HCT116 (cell line): ENCODE measurements around the gene IQGAP2. TPM values are rescaled to one million over a fixed set of nuclear protein-coding genes. Genes with fewer than 3 reads are reported as not detected.

Experiments
- ATAC-seq: fragments of 200-7000 bp; cut with Tn5 transposase; 2 replicates; pipeline ENCODE4 v1.9.1; 2020; ENCODE audit warnings: mild to moderate bottlenecking, moderate library complexity
- BruUV-seq: library from RNA; stranded (reverse); fragments of 400-500 nt; replicated peaks from 2 replicates; lab custom pipeline; 2021; lab: Mats Ljungman, UMichigan
- CTCF ChIA-PET: fragments of 300-600 bp; sonication (Branson Sonifier 250); formaldehyde crosslinking; loops from one replicate; lab custom pipeline; 2021; ENCODE audit warnings: antibody characterized with exemption; lab: Charles Lee
- POLR2A ChIA-PET: fragments of 300-600, 350-600 bp; sonication (Branson Sonifier 250); formaldehyde crosslinking; loops from one replicate; lab custom pipeline; 2021; ENCODE audit warnings: antibody characterized with exemption; lab: Charles Lee
- RAD21 ChIA-PET, 2 experiments: fragments of 300-600 bp; sonication (Branson Sonifier 250); formaldehyde crosslinking; loops; one replicate each; lab custom pipeline; 2023; ENCODE audit warnings: low total read pairs in 2 of 2; ENCODE audit not compliant: uncharacterized antibody in 2 of 2, unreplicated experiment in 2 of 2, low non-redundant PET in 1 of 2; lab: Charles Lee
- DNase-seq: peaks from one replicate; pipeline ENCODE4 v3.0.0-alpha.2; 2010; ENCODE audit warnings: low read depth, low spot score
- H2AFZ ChIP-seq: fragments of 200-600 bp; shearing (Covaris generic), sonication (generic); 2 replicates; pipeline ENCODE4 v1.6.1; 2017; ENCODE audit warnings: low read depth, mixed run types, mixed read lengths, antibody characterized with exemption, low read length; ENCODE audit not compliant: poor library complexity, severe bottlenecking
- H3K27ac ChIP-seq: 2 replicates; pipeline ENCODE4 v1.5.1; 2012; ENCODE audit warnings: low read depth, low read length
- H3K27me3 ChIP-seq: fragments of 200-600 bp; sonication (generic); 2 replicates; pipeline ENCODE4 v1.6.1; 2016; ENCODE audit warnings: mixed run types, low read length, mixed read lengths; ENCODE audit not compliant: insufficient read depth
- H3K36me3 ChIP-seq, 2 experiments: fragments of 200-500 bp in 1 of 2; fragments of 200-600 bp in 1 of 2; sonication (Bioruptor generic) in 1 of 2; sonication (generic) in 1 of 2; 2 replicates each; pipeline versions ENCODE4 v1.5.1 to v1.6.1; 2014 to 2016; ENCODE audit warnings: low read length in 2 of 2, inconsistent platforms in 1 of 2, mixed read lengths in 1 of 2, mixed run types in 1 of 2; ENCODE audit not compliant: insufficient read depth in 2 of 2, control insufficient read depth in 1 of 2
- H3K4me1 ChIP-seq, 2 experiments: fragments of 200-600 bp in 1 of 2; sonication (generic) in 1 of 2; 2 replicates each; pipeline versions ENCODE4 v1.5.1 to v1.6.1; 2012 to 2017; ENCODE audit warnings: low read length in 2 of 2, inconsistent platforms in 1 of 2, mild to moderate bottlenecking in 1 of 2, mixed read lengths in 1 of 2, mixed run types in 1 of 2, moderate library complexity in 1 of 2; ENCODE audit not compliant: insufficient read depth in 2 of 2, control insufficient read depth in 1 of 2
- H3K4me2 ChIP-seq: fragments of 200-600 bp; sonication (generic); 2 replicates; pipeline ENCODE4 v1.6.1; 2017; ENCODE audit warnings: mixed run types, low read length, mixed read lengths
- H3K4me3 ChIP-seq, 2 experiments: fragments of 200-600 bp in 1 of 2; sonication (generic) in 1 of 2; replicated peaks in 1 of 2; 2 replicates each; pipeline ENCODE4 v1.5.1; 2011 to 2016; ENCODE audit warnings: low read length in 2 of 2, control low read depth in 1 of 2, low read depth in 1 of 2, mild to moderate bottlenecking in 1 of 2, mixed read lengths in 1 of 2, mixed run types in 1 of 2
- H3K79me2 ChIP-seq: fragments of 200-600 bp; sonication (generic); 2 replicates; pipeline ENCODE4 v1.6.1; 2017; ENCODE audit warnings: mild to moderate bottlenecking, mixed run types, low read length, moderate library complexity, mixed read lengths; ENCODE audit not compliant: insufficient read depth
- H3K9ac ChIP-seq: fragments of 200-600 bp; sonication (generic); 2 replicates; pipeline ENCODE4 v1.6.1; 2016; ENCODE audit warnings: low read length, mixed read lengths
- H3K9me2 ChIP-seq: fragments of 200-600 bp; sonication (generic), shearing (Covaris generic); 2 replicates; pipeline ENCODE4 v1.6.1; 2017; ENCODE audit warnings: mixed run types, mild to moderate bottlenecking, moderate library complexity; ENCODE audit not compliant: insufficient read depth
- H3K9me3 ChIP-seq, 2 experiments: fragments of 200-500 bp in 1 of 2; fragments of 200-600 bp in 1 of 2; sonication (Bioruptor generic) in 1 of 2; sonication (generic) in 1 of 2; 2 replicates each; pipeline ENCODE4 v1.6.1; 2014 to 2017; ENCODE audit warnings: low read length in 2 of 2, mixed read lengths in 2 of 2, inconsistent platforms in 1 of 2, low read depth in 1 of 2, mild to moderate bottlenecking in 1 of 2, mixed run types in 1 of 2, moderate library complexity in 1 of 2; ENCODE audit not compliant: control insufficient read depth in 1 of 2, insufficient read depth in 1 of 2
- H4K20me1 ChIP-seq: fragments of 200-600 bp; sonication (generic), shearing (Covaris generic); 2 replicates; pipeline ENCODE4 v1.6.1; 2017; ENCODE audit warnings: mixed run types, mild to moderate bottlenecking, moderate library complexity; ENCODE audit not compliant: insufficient read depth
- ATF3 ChIP-seq: IDR thresholded peaks from 2 replicates; pipeline ENCODE4 v1.6.1; 2012
- CTCF ChIP-seq, 3 experiments: fragments of 200-600 bp in 1 of 3; sonication (generic) in 1 of 3; IDR thresholded peaks in 2 of 3; conservative IDR thresholded peaks in 1 of 3; 2 replicates each; pipeline ENCODE4 v1.5.1; 2012 to 2017; ENCODE audit warnings: low read depth in 2 of 3, low read length in 2 of 3, antibody characterized with exemption in 1 of 3, borderline replicate concordance in 1 of 3, control low read depth in 1 of 3, mild to moderate bottlenecking in 1 of 3, mixed read lengths in 1 of 3, mixed run types in 1 of 3, moderate library complexity in 1 of 3; ENCODE audit not compliant: insufficient read depth in 1 of 3
- JUND ChIP-seq: IDR thresholded peaks from 2 replicates; pipeline ENCODE4 v1.6.1; 2012
- POLR2A ChIP-seq: IDR thresholded peaks from 2 replicates; pipeline ENCODE4 v1.7.0; 2011; ENCODE audit warnings: borderline replicate concordance; ENCODE audit not compliant: insufficient read depth, insufficient read length; ENCODE audit errors: extremely low read depth
- RAD21 ChIP-seq: IDR thresholded peaks from 2 replicates; pipeline ENCODE4 v1.6.1; 2012; ENCODE audit warnings: low read depth, mild to moderate bottlenecking
- SIN3A ChIP-seq: IDR thresholded peaks from 2 replicates; pipeline ENCODE4 v1.6.1; 2012; ENCODE audit warnings: low read depth
- SP1 ChIP-seq: IDR thresholded peaks from 2 replicates; pipeline ENCODE4 v1.6.1; 2012; ENCODE audit warnings: low read depth
- intact Hi-C: fragments of 100-400 bp; cut with micrococcal nuclease; formaldehyde crosslinking; loops from 2 replicates; pipeline ENCODE4 v1.10.0; 2022
- total RNA-seq: library from RNA; stranded (reverse); gene quantifications from one replicate; pipeline ENCODE4 v1.2.1, GENCODE V29; 2021; ENCODE audit not compliant: unreplicated experiment

Gene IQGAP2
- total RNA-seq, 1 experiment from 2014 or later = 2.0 TPM

GRCh38 chr5:76684756-76685519, 281.9 kb downstream of the IQGAP2 start:
- no peak for ATAC-seq
- H2AFZ ChIP-seq = peak overlapping the region; percentile 22

More at GRCh38 chr5:76684756-76685519, 281.9 kb downstream of the IQGAP2 start:
- H3K4me1 ChIP-seq = peaks cover 13 to 20% of the 10 kb centered on the region in 2 experiments
- no peak overlapping the region for H3K4me2 ChIP-seq
- H3K79me2 ChIP-seq = no peaks in the 10 kb centered on the region
- H3K4me3 ChIP-seq = no peak overlapping the region
- no peaks in the 10 kb centered on the region for H3K36me3 ChIP-seq
- intact Hi-C loops = no loop called here
- CTCF ChIA-PET = no interaction called here
- no peaks in the 10 kb centered on the region for H3K9me3 ChIP-seq
- BruUV-seq = no TSS peak
- no peak for TF ChIP-seq JUND
- TF ChIP-seq SIN3A = no peak
- TF ChIP-seq CTCF (IDR thresholded peaks at IDR 0.05 in 2 of 3, conservative IDR thresholded peaks at IDR 0.05 in 1 of 3; ENCODE audit: borderline replicate concordance in 1 of 3, insufficient read depth in 1 of 3, low read depth in 2 of 3, low read length in 2 of 3) = no peak
- no peak for TF ChIP-seq ATF3
- no peak for TF ChIP-seq SP1
- no peak for TF ChIP-seq POLR2A
- no peak for TF ChIP-seq RAD21
- H3K27me3 ChIP-seq = no peaks in the 10 kb centered on the region
- no peak overlapping the region for H3K27ac ChIP-seq
- 0 out of 2 replicates have a peak, but pooled peaks cover 1% of the 10 kb centered on the region for H3K9me2 ChIP-seq
- RAD21 ChIA-PET = no interaction called here
- no peaks in the 10 kb centered on the region for H4K20me1 ChIP-seq
- no peak for DNase-seq
- H3K9ac ChIP-seq = no peak overlapping the region
- POLR2A ChIA-PET = no interaction called here
